Thoracic aorta (tissue), 2 donors: ENCODE results near the gene MEGF11. TPM values are rescaled to one million over a fixed set of nuclear protein-coding genes. Genes with fewer than 3 reads are reported as not detected.

Experiments
- ATAC-seq: fragments of 150-250 bp; one replicate; pipeline ENCODE4 v1.8.0; 2017; ENCODE audit warnings: low read depth; ENCODE audit not compliant: insufficient number of reproducible peaks, low FRiP score
- DNase-seq: peaks from one replicate; pipeline ENCODE4 v3.0.0-alpha.2; 2020; ENCODE audit warnings: low spot score
- H3K27ac ChIP-seq, 2 donors: fragments of 200-600 bp; sonication (generic); 1 replicate in 1 of 2; 2 replicates in 1 of 2; pipeline ENCODE4 v1.5.1; 2016; ENCODE audit warnings: mild to moderate bottlenecking in 2 of 2, moderate library complexity in 2 of 2
- H3K27me3 ChIP-seq: fragments of 200-600 bp; sonication (generic); replicated peaks from 2 replicates; pipeline ENCODE4 v1.6.0; 2016; ENCODE audit warnings: mild to moderate bottlenecking; ENCODE audit not compliant: insufficient read depth
- H3K36me3 ChIP-seq: fragments of 200-600 bp; sonication (generic); one replicate; pipeline ENCODE4 v1.5.1; 2016
- H3K4me1 ChIP-seq, 2 donors: fragments of 200-600 bp; sonication (generic); 1 replicate in 1 of 2; 2 replicates in 1 of 2; pipeline versions ENCODE4 v1.5.1 to v1.6.0; 2016; ENCODE audit warnings: low read depth in 2 of 2, mild to moderate bottlenecking in 1 of 2; ENCODE audit not compliant: control insufficient read depth in 1 of 2
- H3K4me3 ChIP-seq: fragments of 200-600 bp; sonication (generic); 2 replicates; pipeline ENCODE4 v1.5.1; 2016; ENCODE audit warnings: mild to moderate bottlenecking
- H3K9me3 ChIP-seq: fragments of 200-600 bp; sonication (generic); 2 replicates; pipeline ENCODE4 v1.5.1; 2016
- total RNA-seq, 2 donors: library from RNA; depleted of rRNA; stranded (reverse); fragments of >200 nt; gene quantifications; one replicate each; pipeline versions ENCODE4 v1.1.0 to v1.2.3, GENCODE V29; 2016
- TF ChIP-seq, protein P1 (sequence below): fragments of 200-600 bp; sonication (generic); IDR thresholded peaks from one replicate; pipeline ENCODE4 v1.5.1; 2019; ENCODE audit warnings: antibody characterized with exemption

Gene MEGF11
- total RNA-seq, 2 donors from 2014 or later = not detected

DNA sequence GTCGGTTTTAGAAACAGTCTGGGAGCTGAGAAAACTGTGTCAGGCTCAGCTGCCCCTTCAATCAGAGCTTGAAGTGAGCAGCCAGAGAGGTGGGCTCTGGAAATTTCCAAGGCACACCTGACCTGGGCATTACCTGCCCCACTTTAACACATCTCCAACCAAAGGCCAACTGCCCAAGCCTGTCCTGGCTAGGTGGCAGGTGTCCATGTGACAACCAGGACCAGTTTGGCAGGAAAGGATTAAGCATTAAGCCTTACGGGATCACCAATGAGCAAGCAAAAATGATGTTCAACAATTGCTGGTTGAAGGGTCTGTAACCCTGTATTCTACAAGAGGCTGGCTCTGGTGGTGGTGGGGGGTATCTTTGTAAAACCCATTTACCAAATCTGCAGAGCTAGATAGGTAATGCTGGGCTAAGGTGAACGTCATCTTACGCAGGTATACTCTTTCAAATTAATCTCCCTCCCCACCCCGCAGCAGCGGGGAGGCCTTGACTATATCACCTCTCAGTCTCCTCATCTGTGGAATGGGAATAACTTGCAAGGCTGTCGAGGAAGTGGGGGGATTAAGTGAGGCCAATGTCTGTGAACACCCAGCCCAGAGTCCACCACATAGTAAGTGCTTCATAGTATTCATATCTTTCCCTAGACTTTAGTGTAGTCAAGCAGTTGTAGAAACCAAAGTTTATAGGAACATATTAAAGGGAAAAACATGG is 183.2 kb downstream of the MEGF11 start:
- no peak for DNase-seq
- no peak for ATAC-seq
- H3K36me3 ChIP-seq = no peaks in the 10 kb centered on the region
- peaks cover 0 to 10% of the 10 kb centered on the region in 2 donors for H3K4me1 ChIP-seq
- H3K4me3 ChIP-seq = no peak overlapping the region
- H3K27ac ChIP-seq = no peak overlapping the region
- H3K9me3 ChIP-seq = no peaks in the 10 kb centered on the region
- H3K27me3 ChIP-seq = no peaks in the 10 kb centered on the region
- TF ChIP-seq, protein P1, sequence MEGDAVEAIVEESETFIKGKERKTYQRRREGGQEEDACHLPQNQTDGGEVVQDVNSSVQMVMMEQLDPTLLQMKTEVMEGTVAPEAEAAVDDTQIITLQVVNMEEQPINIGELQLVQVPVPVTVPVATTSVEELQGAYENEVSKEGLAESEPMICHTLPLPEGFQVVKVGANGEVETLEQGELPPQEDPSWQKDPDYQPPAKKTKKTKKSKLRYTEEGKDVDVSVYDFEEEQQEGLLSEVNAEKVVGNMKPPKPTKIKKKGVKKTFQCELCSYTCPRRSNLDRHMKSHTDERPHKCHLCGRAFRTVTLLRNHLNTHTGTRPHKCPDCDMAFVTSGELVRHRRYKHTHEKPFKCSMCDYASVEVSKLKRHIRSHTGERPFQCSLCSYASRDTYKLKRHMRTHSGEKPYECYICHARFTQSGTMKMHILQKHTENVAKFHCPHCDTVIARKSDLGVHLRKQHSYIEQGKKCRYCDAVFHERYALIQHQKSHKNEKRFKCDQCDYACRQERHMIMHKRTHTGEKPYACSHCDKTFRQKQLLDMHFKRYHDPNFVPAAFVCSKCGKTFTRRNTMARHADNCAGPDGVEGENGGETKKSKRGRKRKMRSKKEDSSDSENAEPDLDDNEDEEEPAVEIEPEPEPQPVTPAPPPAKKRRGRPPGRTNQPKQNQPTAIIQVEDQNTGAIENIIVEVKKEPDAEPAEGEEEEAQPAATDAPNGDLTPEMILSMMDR = no peak

DNA sequence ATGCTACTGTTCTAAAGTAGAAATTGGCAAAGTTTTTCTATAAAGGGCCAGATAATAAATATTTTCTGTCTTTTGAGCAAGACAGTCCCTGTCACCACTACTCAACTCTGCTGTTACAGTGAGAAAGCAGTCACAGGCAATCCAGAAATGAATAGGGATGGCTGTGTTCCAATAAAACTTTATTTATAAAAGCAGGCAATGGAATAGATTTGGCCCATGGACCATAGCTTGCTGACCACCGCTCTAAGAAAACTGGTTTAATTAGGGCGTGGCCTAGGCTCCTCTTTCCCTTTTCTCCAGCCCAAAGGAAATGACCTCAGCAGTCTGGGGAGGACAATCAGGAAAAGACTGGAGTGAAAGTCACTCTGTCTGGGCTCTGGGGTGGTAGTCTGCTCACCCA is 183.8 kb downstream of the MEGF11 start:
- no peaks in the 10 kb centered on the region for H3K9me3 ChIP-seq
- H3K4me1 ChIP-seq = peaks cover 0 to 10% of the 10 kb centered on the region in 2 donors
- H3K27ac ChIP-seq = no peak overlapping the region
- DNase-seq (no peak), ATAC-seq (no peak)
- H3K27me3 ChIP-seq = no peaks in the 10 kb centered on the region
- H3K36me3 ChIP-seq = no peaks in the 10 kb centered on the region
- H3K4me3 ChIP-seq = no peak overlapping the region
- TF ChIP-seq, protein P1 = no peak

DNA sequence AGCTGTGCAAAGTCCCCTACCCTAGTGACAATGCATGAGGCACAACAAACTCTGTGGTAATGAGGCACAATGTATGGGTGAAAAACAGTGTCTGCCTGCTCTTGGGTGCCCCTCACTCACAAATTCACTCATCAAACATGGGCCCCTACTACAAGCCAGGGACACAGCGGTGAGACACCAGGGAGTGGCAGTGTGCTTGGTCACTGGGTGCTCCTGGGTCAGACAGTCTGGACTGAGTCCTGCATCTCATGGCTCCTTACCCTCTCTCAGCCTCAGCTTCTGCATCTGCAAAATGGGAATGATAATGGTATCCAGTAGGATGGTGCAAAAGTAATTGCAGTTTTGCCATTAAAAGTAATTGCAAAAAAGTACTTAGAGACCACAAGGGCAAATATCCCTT is 184.7 kb downstream of the MEGF11 start:
- no peak overlapping the region for H3K4me3 ChIP-seq
- TF ChIP-seq, protein P1 = no peak
- H3K9me3 ChIP-seq = no peaks in the 10 kb centered on the region
- no peak overlapping the region for H3K27ac ChIP-seq
- H3K27me3 ChIP-seq = no peaks in the 10 kb centered on the region
- no peak for DNase-seq
- H3K36me3 ChIP-seq = no peaks in the 10 kb centered on the region
- ATAC-seq = no peak
- H3K4me1 ChIP-seq = peaks cover 0 to 10% of the 10 kb centered on the region in 2 donors

DNA sequence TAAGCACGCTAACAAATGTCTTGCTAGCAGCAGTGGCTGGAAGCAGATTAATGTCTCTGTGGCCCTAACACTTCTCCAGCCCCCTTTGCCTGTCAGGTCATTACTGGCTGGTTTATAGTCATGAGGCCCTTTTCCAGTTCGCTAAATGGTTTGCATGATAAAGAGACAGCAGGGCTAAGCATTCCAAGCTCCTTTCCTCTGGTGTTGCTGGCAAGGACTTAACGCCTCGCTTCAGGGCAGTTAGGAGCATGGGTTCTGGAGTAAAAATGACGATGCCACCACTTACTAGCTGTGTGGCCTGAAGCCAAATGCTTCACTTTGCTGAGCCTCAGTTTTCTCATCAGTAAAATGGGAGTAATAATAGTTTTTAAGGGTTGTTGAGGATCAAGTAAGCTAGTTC is 185.9 kb downstream of the MEGF11 start:
- Histone ChIP-seq H3K9me3 (no peaks in the 10 kb centered on the region), H3K27ac (no peak overlapping the region), H3K36me3 (no peaks in the 10 kb centered on the region), H3K4me1 (peaks cover 0 to 5% of the 10 kb centered on the region in 2 donors), H3K4me3 (no peak overlapping the region), H3K27me3 (no peaks in the 10 kb centered on the region)
- DNase-seq = no peak
- TF ChIP-seq, protein P1 = no peak
- no peak for ATAC-seq

DNA sequence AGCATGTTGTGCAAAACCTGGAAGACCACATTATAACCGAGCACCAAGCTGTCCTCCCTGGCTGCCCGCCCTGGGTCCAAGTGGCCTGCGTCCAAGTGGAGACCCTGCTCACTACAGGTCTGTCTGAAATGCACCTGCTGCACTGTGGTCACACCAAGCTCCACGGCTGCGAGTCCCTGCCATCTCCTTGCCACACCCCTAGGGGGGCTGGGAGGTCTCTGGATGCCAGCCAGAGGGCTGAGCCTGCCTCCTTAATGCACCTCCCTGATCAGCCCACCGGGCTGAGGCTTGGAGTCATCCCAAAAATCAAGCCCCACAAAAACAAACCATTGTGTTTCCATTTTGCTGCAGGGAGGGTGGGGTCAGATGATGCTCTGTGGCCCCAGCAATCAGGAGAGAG is 187.1 kb downstream of the MEGF11 start:
- Histone ChIP-seq H3K27me3 (no peaks in the 10 kb centered on the region), H3K4me1 (no peaks in the 10 kb centered on the region), H3K36me3 (no peaks in the 10 kb centered on the region), H3K4me3 (no peak overlapping the region), H3K9me3 (no peaks in the 10 kb centered on the region), H3K27ac (no peak overlapping the region)
- DNase-seq (no peak), ATAC-seq (no peak)
- TF ChIP-seq, protein P1 = no peak
